ENCODE measurements around the gene CCR2. TPM values are rescaled to one million over a fixed set of nuclear protein-coding genes. Genes with fewer than 3 reads are reported as not detected.
A peak's percentile ranks its signal among the peaks of the same experiment; 100 is the strongest.

CCR2 gene
- total RNA-seq, 2 experiments from 2014 or later, result 70.8 to 70.9 TPM

GRCh38 chr3:46393554-46394434 lies 39.9 kb downstream of the CCR2 start:
- no peak overlapping the region for H3K27ac Mint-ChIP-seq
- H3K4me1 Mint-ChIP-seq (ENCODE audit: low read depth), result peaks cover 40% of the 10 kb centered on the region
- no peaks in the 10 kb centered on the region for H3K9me3 Mint-ChIP-seq (ENCODE audit: insufficient read depth)
- peaks cover 7% of the 10 kb centered on the region for H3K36me3 Mint-ChIP-seq (ENCODE audit: low read depth)
- ATAC-seq (no peak), DNase-seq (no peak)
- H3K27me3 Mint-ChIP-seq (ENCODE audit: low read depth), result no peaks in the 10 kb centered on the region
- no peak overlapping the region for H3K4me3 Mint-ChIP-seq
- ChIA-PET POLR2A (no interaction called here), CTCF (interaction anchor here (0.5 to 1.5 kb wide), 3 partner anchors 10 to 812 kb away, joined by 3 to 4 read pairs (median 3); partner anchors contain the start of gene CCR5AS)

GRCh38 chr3:46395210-46395661 lies 41.3 kb downstream of the CCR2 start:
- ATAC-seq, result no peak
- DNase-seq, result no peak
- H3K4me3 Mint-ChIP-seq, result no peak overlapping the region
- peaks cover 7% of the 10 kb centered on the region for H3K36me3 Mint-ChIP-seq (ENCODE audit: low read depth)
- POLR2A ChIA-PET, result no interaction called here
- no peak overlapping the region for H3K27ac Mint-ChIP-seq
- CTCF ChIA-PET, result interaction anchor here (0.6 to 1.5 kb wide), 5 partner anchors 9 to 17 kb away, joined by 3 to 4 read pairs (median 3); partner anchors contain the start of gene CCRL2
- H3K27me3 Mint-ChIP-seq (ENCODE audit: low read depth), result no peaks in the 10 kb centered on the region
- peaks cover 40% of the 10 kb centered on the region for H3K4me1 Mint-ChIP-seq (ENCODE audit: low read depth)
- H3K9me3 Mint-ChIP-seq (ENCODE audit: insufficient read depth), result no peaks in the 10 kb centered on the region

GRCh38 chr3:46395766-46396530 lies 42.0 kb downstream of the CCR2 start:
- no peak overlapping the region for H3K27ac Mint-ChIP-seq
- peak; percentile 45 for ATAC-seq
- CTCF ChIA-PET, result interaction anchor here (0.6 to 1.5 kb wide), 5 partner anchors 10 to 18 kb away, joined by 3 to 4 read pairs (median 3); partner anchors contain the start of gene CCRL2

GRCh38 chr3:46397111-46397510 lies 43.2 kb downstream of the CCR2 start:
- CTCF ChIA-PET, result interaction anchor here (1.3 kb wide), 1 partner anchor 19 kb away, joined by 4 read pairs; no protein-coding TSS in a partner anchor
- no peak for ATAC-seq
- no peaks in the 10 kb centered on the region for H3K27me3 Mint-ChIP-seq (ENCODE audit: low read depth)
- no peaks in the 10 kb centered on the region for H3K9me3 Mint-ChIP-seq (ENCODE audit: insufficient read depth)
- H3K4me1 Mint-ChIP-seq (ENCODE audit: low read depth), result peaks cover 40% of the 10 kb centered on the region
- no peak for DNase-seq
- POLR2A ChIA-PET, result no interaction called here
- H3K4me3 Mint-ChIP-seq, result no peak overlapping the region
- peak overlapping the region; percentile 18 for H3K27ac Mint-ChIP-seq
- peaks cover 7% of the 10 kb centered on the region for H3K36me3 Mint-ChIP-seq (ENCODE audit: low read depth)

More at GRCh38 chr3:46395766-46396530, 42.0 kb downstream of the CCR2 start:
- no peaks in the 10 kb centered on the region for H3K27me3 Mint-ChIP-seq (ENCODE audit: low read depth)
- H3K36me3 Mint-ChIP-seq (ENCODE audit: low read depth), result peaks cover 7% of the 10 kb centered on the region
- no peak for DNase-seq
- POLR2A ChIA-PET, result no interaction called here
- no peak overlapping the region for H3K4me3 Mint-ChIP-seq
- H3K9me3 Mint-ChIP-seq (ENCODE audit: insufficient read depth), result no peaks in the 10 kb centered on the region
- H3K4me1 Mint-ChIP-seq (ENCODE audit: low read depth), result peaks cover 40% of the 10 kb centered on the region

- Mint-ChIP-seq H3K4me1 (ENCODE audit: low read depth) (peaks cover 36% of the 10 kb centered on the region), H3K36me3 (ENCODE audit: low read depth) (peaks cover 10% of the 10 kb centered on the region), H3K4me3 (no peak overlapping the region), H3K9me3 (ENCODE audit: insufficient read depth) (no peaks in the 10 kb centered on the region), H3K27ac (no peak overlapping the region), H3K27me3 (ENCODE audit: low read depth) (peaks cover 4% of the 10 kb centered on the region)
- ChIA-PET POLR2A (no interaction called here), CTCF (interaction anchor here (1.0 to 2.2 kb wide), 2 partner anchors 9 to 90 kb away, joined by 3 to 8 read pairs; partner anchors contain the start of genes CCR5AS and CCRL2)
- DNase-seq (no peak), ATAC-seq (no peak)
Measured at GRCh38 chr3:46398186-46398955, 44.5 kb downstream of the CCR2 start.

GRCh38 chr3:46399098-46399497 lies 45.2 kb downstream of the CCR2 start:
- H3K27me3 Mint-ChIP-seq (ENCODE audit: low read depth), result peaks cover 10% of the 10 kb centered on the region
- CTCF ChIA-PET, result interaction anchor here (0.6 to 2.2 kb wide), 6 partner anchors 8 to 185 kb away, joined by 3 to 8 read pairs (median 4); partner anchors contain the start of genes CCR5AS and CCRL2
- no peak for ATAC-seq
- peaks cover 30% of the 10 kb centered on the region for H3K4me1 Mint-ChIP-seq (ENCODE audit: low read depth)
- H3K9me3 Mint-ChIP-seq (ENCODE audit: insufficient read depth), result no peaks in the 10 kb centered on the region
- H3K36me3 Mint-ChIP-seq (ENCODE audit: low read depth), result peaks cover 10% of the 10 kb centered on the region
- POLR2A ChIA-PET, result no interaction called here
- no peak for DNase-seq
- no peak overlapping the region for H3K27ac Mint-ChIP-seq
- H3K4me3 Mint-ChIP-seq, result no peak overlapping the region

GRCh38 chr3:46399557-46399956 lies 45.6 kb downstream of the CCR2 start:
- CTCF ChIA-PET, result interaction anchor here (0.6 to 2.2 kb wide), 8 partner anchors 9 to 186 kb away, joined by 3 to 8 read pairs (median 4); no protein-coding TSS in a partner anchor
- Mint-ChIP-seq H3K4me1 (ENCODE audit: low read depth) (peaks cover 30% of the 10 kb centered on the region), H3K36me3 (ENCODE audit: low read depth) (peaks cover 10% of the 10 kb centered on the region), H3K27me3 (ENCODE audit: low read depth) (peaks cover 10% of the 10 kb centered on the region), H3K9me3 (ENCODE audit: insufficient read depth) (no peaks in the 10 kb centered on the region), H3K4me3 (no peak overlapping the region), H3K27ac (no peak overlapping the region)
- POLR2A ChIA-PET, result no interaction called here
- DNase-seq (no peak), ATAC-seq (peak; percentile 50)

- POLR2A ChIA-PET, result no interaction called here
Measured at GRCh38 chr3:46400000-46400734, 46.3 kb downstream of the CCR2 start.

GRCh38 chr3:46400846-46401245 lies 46.9 kb downstream of the CCR2 start:
- ATAC-seq, result no peak
- Mint-ChIP-seq H3K36me3 (ENCODE audit: low read depth) (peaks cover 10% of the 10 kb centered on the region), H3K4me3 (no peak overlapping the region), H3K27me3 (ENCODE audit: low read depth) (peaks cover 10% of the 10 kb centered on the region), H3K4me1 (ENCODE audit: low read depth) (peaks cover 21% of the 10 kb centered on the region), H3K9me3 (ENCODE audit: insufficient read depth) (no peaks in the 10 kb centered on the region), H3K27ac (no peak overlapping the region)
- no peak for DNase-seq
- ChIA-PET CTCF (interaction anchor here (1.0 to 2.2 kb wide), 5 partner anchors 24 to 158 kb away, joined by 3 to 8 read pairs (median 4); partner anchors contain the start of gene CCR5), POLR2A (no interaction called here)

More at GRCh38 chr3:46400000-46400734, 46.3 kb downstream of the CCR2 start:
- H3K4me3 Mint-ChIP-seq, result no peak overlapping the region
- CTCF ChIA-PET, result interaction anchor here (0.6 to 2.2 kb wide), 9 partner anchors 9 to 186 kb away, joined by 3 to 8 read pairs (median 4); partner anchors contain the start of gene CCR5
- no peaks in the 10 kb centered on the region for H3K9me3 Mint-ChIP-seq (ENCODE audit: insufficient read depth)
- ATAC-seq, result no peak
- DNase-seq, result no peak
- no peak overlapping the region for H3K27ac Mint-ChIP-seq
- peaks cover 10% of the 10 kb centered on the region for H3K36me3 Mint-ChIP-seq (ENCODE audit: low read depth)
- H3K27me3 Mint-ChIP-seq (ENCODE audit: low read depth), result peaks cover 10% of the 10 kb centered on the region
- peaks cover 27% of the 10 kb centered on the region for H3K4me1 Mint-ChIP-seq (ENCODE audit: low read depth)

GRCh38 chr3:46401579-46401978 lies 47.7 kb downstream of the CCR2 start:
- H3K9me3 Mint-ChIP-seq (ENCODE audit: insufficient read depth), result no peaks in the 10 kb centered on the region
- POLR2A ChIA-PET, result no interaction called here

More at GRCh38 chr3:46401579-46401978, 47.7 kb downstream of the CCR2 start:
- H3K4me1 Mint-ChIP-seq (ENCODE audit: low read depth), result peaks cover 17% of the 10 kb centered on the region
- no peak overlapping the region for H3K4me3 Mint-ChIP-seq
- peaks cover 10% of the 10 kb centered on the region for H3K36me3 Mint-ChIP-seq (ENCODE audit: low read depth)
- no peak overlapping the region for H3K27ac Mint-ChIP-seq
- peaks cover 10% of the 10 kb centered on the region for H3K27me3 Mint-ChIP-seq (ENCODE audit: low read depth)
- DNase-seq, result no peak
- CTCF ChIA-PET, result no interaction called here
- ATAC-seq, result no peak
